Transverse colon (tissue), 3 donors: ENCODE measurements around the gene TSLP.

Experiments
- CTCF ChIP-seq, 5 experiments: fragments of 200-600 bp in 3 of 5; fragments of 450-650 bp in 2 of 5; sonication (generic) in 3 of 5; IDR thresholded peaks; 1 replicate in 2 of 5; 2 replicates in 3 of 5; pipeline ENCODE4 v1.5.1; 2016 to 2017; ENCODE audit warnings: antibody characterized with exemption in 5 of 5, inconsistent platforms in 3 of 5, mild to moderate bottlenecking in 2 of 5, moderate library complexity in 1 of 5
- POLR2A ChIP-seq: fragments of 450-650 bp; IDR thresholded peaks from one replicate; pipeline ENCODE4 v1.6.1; 2016; ENCODE audit warnings: antibody characterized with exemption, mild to moderate bottlenecking, moderate library complexity

DNA sequence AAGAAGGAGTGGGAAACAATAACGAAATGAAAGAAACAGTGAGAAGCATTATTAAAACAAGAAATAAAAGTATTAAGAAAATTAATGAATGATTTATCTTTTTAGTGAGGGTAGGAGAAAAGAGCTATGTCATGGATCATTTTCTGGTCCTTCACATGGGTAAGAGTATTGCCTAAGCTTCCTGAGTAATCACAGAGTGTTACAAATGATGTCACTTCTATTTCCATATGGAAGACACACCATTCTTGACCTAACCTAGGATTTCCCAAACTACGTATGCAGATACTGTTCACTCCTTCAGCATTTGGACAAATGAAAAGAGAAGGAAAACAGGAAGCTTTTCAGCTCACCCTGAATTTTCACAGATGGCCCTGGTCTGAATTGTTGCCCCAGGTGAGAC lies 3.3 kb upstream of the TSLP start:
- TF ChIP-seq POLR2A (no peak), CTCF (IDR thresholded peaks at IDR 0.05) (no peak)
